ENCODE measurements around the gene CDO1.

DNA sequence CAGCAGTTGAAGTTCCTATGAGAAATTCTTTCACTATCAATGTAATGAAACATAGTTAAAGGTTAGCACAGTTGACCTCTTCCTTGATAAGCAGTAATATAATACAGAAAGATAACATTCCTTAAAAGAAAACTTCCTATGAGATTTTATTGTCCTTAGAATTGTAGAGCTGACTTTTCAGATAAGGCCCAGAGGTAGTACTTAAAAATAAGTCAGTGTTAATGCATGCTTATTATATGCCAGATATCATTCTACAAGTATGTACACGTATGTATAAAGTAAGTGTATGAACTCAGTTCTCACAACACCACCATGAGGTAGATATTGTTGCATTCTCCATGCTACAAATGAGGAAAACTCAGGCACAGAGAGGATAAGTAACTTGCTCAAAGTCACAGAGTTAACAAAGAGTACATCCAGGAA, 40.6 kb upstream of the CDO1 start:
- TF ChIP-seq RAD21 (IDR thresholded peaks at IDR 0.05; ENCODE audit: low read depth) = no peak
- TF ChIP-seq, protein P1, sequence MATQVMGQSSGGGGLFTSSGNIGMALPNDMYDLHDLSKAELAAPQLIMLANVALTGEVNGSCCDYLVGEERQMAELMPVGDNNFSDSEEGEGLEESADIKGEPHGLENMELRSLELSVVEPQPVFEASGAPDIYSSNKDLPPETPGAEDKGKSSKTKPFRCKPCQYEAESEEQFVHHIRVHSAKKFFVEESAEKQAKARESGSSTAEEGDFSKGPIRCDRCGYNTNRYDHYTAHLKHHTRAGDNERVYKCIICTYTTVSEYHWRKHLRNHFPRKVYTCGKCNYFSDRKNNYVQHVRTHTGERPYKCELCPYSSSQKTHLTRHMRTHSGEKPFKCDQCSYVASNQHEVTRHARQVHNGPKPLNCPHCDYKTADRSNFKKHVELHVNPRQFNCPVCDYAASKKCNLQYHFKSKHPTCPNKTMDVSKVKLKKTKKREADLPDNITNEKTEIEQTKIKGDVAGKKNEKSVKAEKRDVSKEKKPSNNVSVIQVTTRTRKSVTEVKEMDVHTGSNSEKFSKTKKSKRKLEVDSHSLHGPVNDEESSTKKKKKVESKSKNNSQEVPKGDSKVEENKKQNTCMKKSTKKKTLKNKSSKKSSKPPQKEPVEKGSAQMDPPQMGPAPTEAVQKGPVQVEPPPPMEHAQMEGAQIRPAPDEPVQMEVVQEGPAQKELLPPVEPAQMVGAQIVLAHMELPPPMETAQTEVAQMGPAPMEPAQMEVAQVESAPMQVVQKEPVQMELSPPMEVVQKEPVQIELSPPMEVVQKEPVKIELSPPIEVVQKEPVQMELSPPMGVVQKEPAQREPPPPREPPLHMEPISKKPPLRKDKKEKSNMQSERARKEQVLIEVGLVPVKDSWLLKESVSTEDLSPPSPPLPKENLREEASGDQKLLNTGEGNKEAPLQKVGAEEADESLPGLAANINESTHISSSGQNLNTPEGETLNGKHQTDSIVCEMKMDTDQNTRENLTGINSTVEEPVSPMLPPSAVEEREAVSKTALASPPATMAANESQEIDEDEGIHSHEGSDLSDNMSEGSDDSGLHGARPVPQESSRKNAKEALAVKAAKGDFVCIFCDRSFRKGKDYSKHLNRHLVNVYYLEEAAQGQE (IDR thresholded peaks at IDR 0.05; ENCODE audit: low read depth) = no peak
- no peak for TF ChIP-seq TAF1 (IDR thresholded peaks at IDR 0.05; ENCODE audit: low read depth)
- no peak for TF ChIP-seq YY1 (IDR thresholded peaks at IDR 0.05; ENCODE audit: low read depth)
- TF ChIP-seq NFIC (IDR thresholded peaks at IDR 0.05) = no peak

All from Ishikawa (cell line).